HL-60 (cell line): ENCODE results near the gene CCDC183.

Experiments
- DNase-seq, 2 experiments: peaks; one replicate each; pipeline ENCODE4 v3.0.0-alpha.2; 2010 to 2020; ENCODE audit warnings: low read depth in 1 of 2, low spot score in 1 of 2
- H3K27ac ChIP-seq: fragments of 250-450 bp; sonication (Bioruptor Pico); replicated peaks from 2 replicates; pipeline ENCODE4 v1.5.1; 2020; ENCODE audit warnings: mild to moderate bottlenecking, moderate library complexity
- H3K27me3 ChIP-seq: fragments of 250-450 bp; sonication (Bioruptor Pico); 2 replicates; pipeline ENCODE4 v1.5.1; 2021; ENCODE audit warnings: mild to moderate bottlenecking, moderate library complexity; ENCODE audit not compliant: insufficient read depth, poor library complexity, severe bottlenecking
- H3K4me3 ChIP-seq: replicated peaks from 2 replicates; pipeline ENCODE4 v1.5.1; 2011; ENCODE audit warnings: mild to moderate bottlenecking, control low read depth, low read length; ENCODE audit not compliant: insufficient read depth
- CTCF ChIP-seq: IDR thresholded peaks from one replicate; pipeline ENCODE4 v1.5.1; 2011; ENCODE audit warnings: low read length, control low read depth, inconsistent platforms; ENCODE audit not compliant: insufficient read depth
- GABPA ChIP-seq: IDR thresholded peaks from 2 replicates; pipeline ENCODE4 v1.6.1; 2012; ENCODE audit warnings: low read depth
- POLR2AphosphoS5 ChIP-seq: IDR thresholded peaks from 2 replicates; pipeline ENCODE4 v1.6.1; 2012; ENCODE audit warnings: low read depth
- REST ChIP-seq: IDR thresholded peaks from 2 replicates; pipeline ENCODE4 v1.6.1; 2012; ENCODE audit warnings: low read depth; ENCODE audit not compliant: insufficient replicate concordance
- SPI1 ChIP-seq: IDR thresholded peaks from 2 replicates; pipeline ENCODE4 v1.6.1; 2012; ENCODE audit warnings: low read depth, mild to moderate bottlenecking, borderline replicate concordance

The CCDC183 gene

GRCh38 chr9:136748201-136748600 is 47.9 kb upstream of the CCDC183 start, which contains the start of gene LCN6:
Gene LCN6, minus strand, starts transcription at chr9:136748525. Its CDS starts 42 bp downstream, at chr9:136748483.
- DNase-seq: no peak
- H3K4me3 ChIP-seq: no peak within 1 kb of the TSS
- H3K27ac ChIP-seq: peak within 1 kb of the TSS; percentile 78
- TF ChIP-seq SPI1: no peak
- TF ChIP-seq REST: no peak
- no peaks in the 10 kb centered on the region for H3K27me3 ChIP-seq

DNA sequence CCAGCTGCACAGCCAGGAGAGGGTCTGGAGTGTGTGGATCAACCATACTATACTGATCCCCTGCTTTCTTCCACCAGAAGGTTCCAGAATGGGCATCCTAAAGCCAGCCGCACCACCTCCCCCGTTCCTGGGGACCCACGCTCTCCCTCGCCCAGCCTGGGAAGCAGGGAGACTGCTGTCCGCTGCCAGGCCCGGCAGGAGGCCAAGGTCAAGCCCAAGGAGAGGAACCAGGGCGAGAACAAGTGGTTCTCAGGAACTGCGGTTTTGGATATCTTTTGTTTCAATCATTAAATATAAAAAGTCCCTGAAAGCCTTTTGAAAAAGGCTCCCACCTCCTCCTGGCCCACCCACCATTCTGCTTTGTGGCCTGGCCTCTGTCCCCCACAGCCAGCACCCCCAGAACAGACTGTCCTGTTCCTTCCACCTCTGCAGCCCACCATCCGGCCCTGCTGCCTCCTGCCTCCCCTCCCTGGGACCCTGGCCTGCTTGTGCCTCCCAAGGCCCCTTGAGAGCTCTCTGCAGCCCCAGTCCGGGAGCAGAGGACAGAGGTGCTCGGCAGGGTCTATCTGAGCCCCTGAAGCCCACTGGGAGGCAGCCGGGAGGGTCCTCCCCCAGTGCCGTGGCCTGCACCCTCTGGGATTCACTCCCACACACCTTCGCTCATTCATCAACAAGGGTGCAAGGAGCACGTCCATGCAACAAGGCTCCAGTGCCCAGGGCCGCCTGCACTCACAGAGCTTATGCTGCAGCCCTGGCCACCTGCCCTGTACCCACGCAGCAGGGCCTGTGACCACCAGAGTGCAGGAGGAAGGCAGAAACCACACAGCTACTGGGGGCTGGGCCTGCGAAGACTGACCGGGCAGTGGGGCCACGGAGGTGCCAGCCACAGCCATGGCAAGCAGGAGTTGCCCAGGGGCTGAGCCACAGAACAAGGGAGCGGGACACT is 47.2 kb upstream of the CCDC183 start:
- H3K27ac ChIP-seq: peak overlapping the region; percentile 78

GRCh38 chr9:136750526-136750925 is 45.6 kb upstream of the CCDC183 start:
- no peak overlapping the region for H3K4me3 ChIP-seq
- TF ChIP-seq SPI1: no peak
- TF ChIP-seq POLR2AphosphoS5: no peak
- no peak for TF ChIP-seq GABPA
- no peak for TF ChIP-seq CTCF
- TF ChIP-seq REST: no peak
- no peak for DNase-seq
- peak overlapping the region; percentile 60 for H3K27ac ChIP-seq
- no peaks in the 10 kb centered on the region for H3K27me3 ChIP-seq

More for the DNA sequence above, 47.2 kb upstream of the CCDC183 start:
- no peak for TF ChIP-seq SPI1
- no peak for TF ChIP-seq POLR2AphosphoS5
- TF ChIP-seq GABPA: no peak
- TF ChIP-seq REST: no peak
- no peak for TF ChIP-seq CTCF
- Histone ChIP-seq H3K4me3 (no peak overlapping the region), H3K27me3 (no peaks in the 10 kb centered on the region)
- peak in 1 of 2 experiments; percentile 38 for DNase-seq
